ENCODE data around the gene SPATA3. TPM values are rescaled to one million over a fixed set of nuclear protein-coding genes. Genes with fewer than 3 reads are reported as not detected.

SPATA3 gene
- total and polyA plus RNA-seq, 2 of the 13 experiments (the other 11 are each of a cell fraction or from before 2014, with no cell fraction given), result not detected

GRCh38 chr2:231052494-231053451, 56.9 kb downstream of the SPATA3 start (continued):
- TF ChIP-seq NR0B2 (CRISPR knock-in tag; IDR thresholded peaks at IDR 0.05) (peak; percentile 40), ZBTB33 (CRISPR knock-in tag; IDR thresholded peaks at IDR 0.05) (peak; percentile 74), HOXD1 (CRISPR knock-in tag; IDR thresholded peaks at IDR 0.05) (no peak), ZNF124 (CRISPR knock-in tag; IDR thresholded peaks at IDR 0.05) (0 out of 2 replicates have a peak, but pooled peaks have one; percentile 62), ZNF709 (CRISPR knock-in tag; IDR thresholded peaks at IDR 0.05) (peak; percentile 96), GRHL1 (CRISPR knock-in tag; conservative IDR thresholded peaks at IDR 0.05) (no peak), ZNF333 (CRISPR knock-in tag; IDR thresholded peaks at IDR 0.05; ENCODE audit: borderline replicate concordance) (no peak), PCBP2 (optimal IDR thresholded peaks at IDR 0.05; ENCODE audit: low read depth, low read length, poor library complexity, severe bottlenecking) (no peak), U2AF2 (IDR thresholded peaks at IDR 0.05; ENCODE audit: low read depth, low read length) (no peak), KIAA2018 (CRISPR knock-in tag; IDR thresholded peaks at IDR 0.05; ENCODE audit: borderline replicate concordance) (no peak), SP2 (CRISPR knock-in tag; IDR thresholded peaks at IDR 0.05) (no peak), KDM6A (CRISPR knock-in tag; IDR thresholded peaks at IDR 0.05; ENCODE audit: low read depth) (no peak), SAFB2 (CRISPR knock-in tag; IDR thresholded peaks at IDR 0.05; ENCODE audit: borderline replicate concordance, low read depth) (peak; percentile 95), BCL6 (CRISPR knock-in tag; IDR thresholded peaks at IDR 0.05) (peak; percentile 36; the same call in 1 of the 2 replicates), MIER2 (CRISPR knock-in tag; IDR thresholded peaks at IDR 0.05) (no peak)
